NCI-H446 (cell line): ENCODE data around the gene PIR.

Experiments
- DNase-seq, 2 experiments: peaks; one replicate each; lab custom pipeline; 2025; lab: John Stamatoyannopoulos, UW

The PIR gene

GRCh38 chrX:15418041-15418706, 75.0 kb downstream of the PIR start:
- no peak for DNase-seq

DNA sequence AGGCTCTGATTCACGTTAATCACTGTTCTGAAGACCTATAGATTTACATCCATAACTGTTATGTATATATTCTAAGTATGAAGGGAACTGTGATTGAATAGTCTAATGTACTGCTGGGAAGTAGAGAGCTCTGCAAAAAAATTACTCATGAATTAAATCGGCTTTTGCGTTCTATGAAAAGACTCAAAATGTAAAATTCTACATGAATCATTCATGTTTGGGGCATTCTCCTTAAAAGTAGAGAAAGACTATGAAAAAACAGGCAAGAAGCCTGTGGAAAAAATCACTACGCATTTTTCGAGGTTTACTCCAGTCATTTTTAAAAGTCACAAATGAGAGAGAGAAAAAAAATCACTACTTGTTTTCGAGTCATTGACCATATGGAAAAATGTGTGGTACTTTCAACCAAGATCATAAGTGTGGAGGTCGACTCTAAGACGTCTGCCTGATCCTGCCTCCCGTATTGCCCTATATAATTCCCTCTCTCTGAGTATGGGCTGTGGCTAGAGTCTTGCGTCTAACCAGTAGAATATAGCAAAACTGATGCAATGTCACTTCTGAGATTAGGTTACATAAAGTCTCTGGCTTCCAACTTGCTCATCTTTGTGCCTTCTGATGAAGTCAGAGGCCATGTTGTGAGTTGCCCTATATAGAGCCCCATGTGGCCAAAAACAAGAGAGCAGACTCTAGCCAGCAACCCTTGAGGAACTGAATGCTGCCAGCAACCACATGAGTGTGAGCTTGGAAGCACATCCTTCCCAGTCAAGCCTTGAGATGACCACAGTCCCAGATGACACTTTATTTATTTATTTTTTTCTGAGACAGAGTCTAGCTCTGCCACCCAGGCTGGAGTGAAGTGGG, 76.8 kb downstream of the PIR start:
- no peak for DNase-seq

DNA sequence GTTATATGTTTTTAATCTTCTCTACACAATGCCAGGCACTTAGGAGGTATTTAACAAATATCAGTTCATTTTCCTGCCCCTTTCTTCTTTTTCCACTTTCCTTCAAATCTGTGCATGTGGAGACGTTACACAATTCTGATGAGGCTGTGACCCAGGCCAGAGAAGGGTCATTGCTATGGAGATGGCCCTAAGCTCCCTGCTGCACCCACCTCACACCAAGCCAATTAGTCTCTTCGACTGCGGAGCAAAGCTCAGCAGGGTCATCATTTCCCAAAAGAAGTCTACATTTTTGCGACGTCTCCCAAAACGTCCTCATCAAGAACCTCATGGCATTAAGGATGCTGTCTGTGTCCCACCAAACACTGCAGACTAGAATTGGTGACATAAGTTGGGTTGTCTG, 80.0 kb downstream of the PIR start:
- no peak for DNase-seq

DNA sequence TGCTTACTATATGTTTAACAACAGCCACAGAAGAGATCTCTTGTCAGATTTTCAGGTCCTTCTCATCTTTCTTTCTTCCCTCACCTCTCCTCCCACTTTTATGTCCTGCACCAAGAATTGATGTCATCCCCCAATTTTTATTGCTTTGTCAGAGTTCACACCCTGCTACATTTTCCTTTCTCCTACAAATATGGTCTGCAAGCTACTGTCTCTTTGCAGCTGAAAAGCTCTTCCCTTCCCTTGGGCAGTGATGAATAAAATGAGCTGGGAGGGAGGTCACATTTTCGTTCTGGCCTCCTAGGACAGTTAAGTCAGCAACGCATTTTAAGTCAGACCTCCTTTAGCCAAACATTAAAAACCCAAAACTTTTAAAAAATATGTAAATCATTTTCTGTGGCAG, 82.2 kb downstream of the PIR start:
- DNase-seq, result no peak

DNA sequence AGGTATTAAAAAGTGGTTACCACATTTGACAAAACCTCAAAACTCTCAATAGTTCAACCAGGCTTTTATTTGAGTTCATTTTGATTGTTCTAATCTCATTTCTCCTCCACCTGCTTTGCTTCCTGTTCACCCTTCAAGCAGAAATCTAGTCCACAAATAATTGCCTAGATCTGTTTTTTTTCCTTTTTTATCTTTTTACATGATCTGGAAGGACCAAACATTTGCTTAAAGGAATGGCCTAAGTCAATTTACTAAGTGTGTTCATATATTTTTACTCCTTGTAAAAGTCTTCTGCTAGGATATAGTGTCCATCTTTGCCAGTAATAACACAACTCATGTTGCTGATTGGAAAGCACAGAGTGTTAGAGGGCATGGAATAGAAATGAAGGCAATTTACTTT, 82.7 kb downstream of the PIR start:
- DNase-seq, result no peak

- DNase-seq, result no peak
Observed at GRCh38 chrX:15405846-15406245, 87.3 kb downstream of the PIR start.

GRCh38 chrX:15404401-15405096, 88.6 kb downstream of the PIR start:
- no peak for DNase-seq

DNA sequence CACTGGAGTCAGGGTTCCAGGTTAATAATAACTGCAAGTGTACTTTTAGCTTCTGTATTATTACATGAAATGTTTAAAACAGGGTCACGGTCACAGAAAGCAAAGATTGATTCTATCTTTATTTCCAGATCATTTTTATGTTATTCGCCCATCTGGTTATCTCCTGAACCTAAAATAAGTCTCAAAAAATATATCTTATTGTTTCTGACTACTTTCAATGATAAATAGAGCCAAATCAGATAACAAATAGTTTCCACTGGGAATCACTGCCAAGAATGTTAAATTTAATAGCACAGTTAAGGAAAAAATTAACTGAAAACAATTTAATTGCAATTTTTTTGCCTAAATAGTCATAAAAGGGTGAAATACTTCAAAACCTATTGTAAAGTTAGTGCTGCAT, 91.8 kb downstream of the PIR start:
- no peak for DNase-seq

DNA sequence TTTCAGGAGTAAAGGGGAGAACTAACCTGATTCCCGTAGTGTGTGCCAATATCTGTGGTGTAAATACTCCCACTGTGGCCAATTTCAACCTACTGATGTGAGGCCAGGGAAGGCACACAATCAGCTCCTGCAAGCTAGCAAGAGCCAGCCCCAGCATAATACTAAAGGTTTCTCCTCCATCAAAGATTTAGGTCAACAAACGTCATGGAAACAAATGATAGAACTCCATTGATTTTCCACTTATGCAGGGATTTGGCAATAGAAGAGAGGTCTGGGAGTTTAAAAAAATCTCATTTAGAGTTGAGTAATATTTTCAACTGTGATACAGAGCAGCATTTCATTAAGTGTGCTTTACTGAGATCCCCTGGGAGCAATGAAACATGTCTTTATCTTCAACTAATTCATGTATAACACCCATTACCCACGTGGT, 93.2 kb downstream of the PIR start:
- no peak for DNase-seq

DNA sequence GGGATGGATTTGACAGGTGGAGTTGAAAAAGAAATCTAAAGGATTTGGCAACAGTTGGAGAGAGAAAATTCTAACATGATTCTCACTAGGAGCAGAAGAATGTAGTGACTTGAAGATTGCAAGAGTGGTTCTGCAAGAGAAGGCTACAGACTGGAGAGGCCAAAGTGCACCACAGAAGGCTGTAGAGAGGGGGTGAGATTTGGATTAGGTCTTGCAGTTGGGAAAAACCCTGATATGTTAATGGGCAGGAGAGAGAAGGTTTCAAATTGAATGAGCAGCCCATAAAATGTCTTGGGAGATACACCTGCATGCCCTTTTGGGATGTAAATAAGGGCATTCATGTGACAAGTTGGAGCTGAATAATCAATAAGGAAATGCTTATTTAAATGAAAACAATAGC, 94.3 kb downstream of the PIR start:
- no peak for DNase-seq

DNA sequence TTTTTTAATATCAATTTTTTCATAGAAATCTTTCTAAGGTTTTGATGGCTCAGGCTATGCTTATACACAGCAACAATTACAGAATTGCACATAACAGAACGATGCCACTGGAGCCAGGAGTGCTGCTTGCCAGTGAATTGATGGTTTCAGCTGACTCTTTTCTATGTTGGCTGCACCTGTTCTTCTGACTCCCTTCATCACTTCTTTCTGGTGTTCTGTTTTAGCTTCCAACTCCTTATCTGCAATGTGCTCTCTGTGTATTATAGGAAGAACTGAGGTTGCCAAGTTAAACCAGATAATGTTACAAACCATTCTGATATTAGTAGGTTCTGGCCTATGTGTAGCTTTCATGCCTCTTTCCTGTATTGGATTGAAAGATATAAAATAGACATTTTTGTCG, 97.3 kb downstream of the PIR start:
- no peak for DNase-seq

- no peak for DNase-seq
Observed at GRCh38 chrX:15391850-15392249, 101.3 kb downstream of the PIR start.

- DNase-seq, result peak in 1 of 2 experiments; percentile 20
Observed at GRCh38 chrX:15384304-15384703, 108.8 kb downstream of the PIR start, which contains the start of gene VEGFD. TSS of gene VEGFD (minus strand) at chrX:15384413. CDS start at chrX:15383946, 467 bp downstream.

DNA sequence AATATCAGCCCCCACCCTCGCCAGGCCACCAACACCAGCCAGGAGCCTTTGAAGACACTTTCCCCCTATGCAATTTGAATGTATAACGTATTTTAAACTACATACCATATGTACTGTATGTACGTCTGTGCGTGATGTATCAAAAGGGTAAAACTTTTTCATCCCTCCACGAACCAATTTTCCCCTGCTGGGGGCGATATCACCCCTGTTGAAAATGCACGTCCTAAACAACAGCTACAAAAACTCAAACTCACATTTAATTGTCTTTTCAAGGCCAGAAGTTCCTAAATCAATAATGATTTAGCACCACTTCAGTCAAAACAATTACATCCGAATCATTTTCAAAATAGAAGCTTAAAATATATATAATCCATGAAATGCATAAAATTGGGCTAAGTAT, 110.3 kb downstream of the PIR start:
- no peak for DNase-seq

DNA sequence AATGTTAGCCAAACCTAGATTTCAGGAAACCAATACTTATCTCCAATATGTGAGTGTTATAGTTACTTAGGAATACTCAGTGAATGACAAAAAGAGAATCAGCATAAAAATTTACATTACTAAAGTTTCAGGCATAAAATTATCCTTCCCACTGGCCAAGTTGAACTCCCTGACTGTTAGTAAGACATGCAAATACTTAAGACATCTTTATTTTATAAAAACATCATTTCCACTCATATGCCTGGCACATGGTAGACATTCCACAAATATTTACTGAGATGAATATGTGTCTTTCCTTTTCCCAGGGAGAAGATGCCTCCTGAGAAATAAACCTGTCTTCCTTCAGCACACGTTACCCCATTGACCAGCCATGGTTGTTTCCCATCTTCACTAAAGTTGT, 116.2 kb downstream of the PIR start:
- no peak for DNase-seq

DNA sequence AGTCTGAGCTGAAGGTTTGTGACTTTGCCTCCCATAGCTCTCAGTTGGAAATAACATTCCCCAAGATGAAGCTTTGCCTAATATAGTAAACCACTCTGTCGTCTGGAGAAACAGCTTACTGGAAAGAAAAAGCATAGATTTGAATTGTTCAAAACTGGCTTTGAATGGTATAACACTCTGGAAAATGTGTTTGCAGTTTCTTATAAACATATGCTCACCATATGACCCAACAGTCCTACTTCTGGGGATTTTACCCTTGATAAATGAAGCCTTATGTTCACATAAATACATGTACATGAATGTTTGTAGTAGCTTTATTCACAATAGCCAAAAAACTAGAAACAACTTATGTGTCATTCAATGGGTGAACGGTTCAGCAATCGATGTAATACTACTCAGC, 119.2 kb downstream of the PIR start:
- no peak for DNase-seq

GRCh38 chrX:15366506-15367352, 126.4 kb downstream of the PIR start:
- no peak for DNase-seq

- DNase-seq, result no peak
Observed at GRCh38 chrX:15359701-15360100, 133.4 kb downstream of the PIR start.

DNA sequence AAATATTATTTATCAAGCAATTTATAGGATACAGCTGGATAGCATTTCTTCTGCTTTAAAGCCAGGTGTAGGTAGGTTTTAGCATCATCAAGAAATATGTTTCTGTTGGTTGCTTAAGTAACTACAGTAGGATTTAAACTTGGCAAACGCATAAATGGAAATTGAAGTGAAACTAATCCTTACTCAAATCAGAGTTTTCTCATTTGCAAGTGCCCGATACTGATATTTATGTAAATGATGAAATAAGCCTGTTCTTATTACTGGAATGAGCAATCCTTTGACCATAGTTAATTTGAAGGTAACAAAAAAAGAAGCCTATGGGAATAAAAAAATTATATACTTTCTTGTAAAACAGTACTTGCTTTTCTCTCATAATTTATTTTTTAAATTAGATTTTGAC, 134.6 kb downstream of the PIR start:
- DNase-seq, result no peak

DNA sequence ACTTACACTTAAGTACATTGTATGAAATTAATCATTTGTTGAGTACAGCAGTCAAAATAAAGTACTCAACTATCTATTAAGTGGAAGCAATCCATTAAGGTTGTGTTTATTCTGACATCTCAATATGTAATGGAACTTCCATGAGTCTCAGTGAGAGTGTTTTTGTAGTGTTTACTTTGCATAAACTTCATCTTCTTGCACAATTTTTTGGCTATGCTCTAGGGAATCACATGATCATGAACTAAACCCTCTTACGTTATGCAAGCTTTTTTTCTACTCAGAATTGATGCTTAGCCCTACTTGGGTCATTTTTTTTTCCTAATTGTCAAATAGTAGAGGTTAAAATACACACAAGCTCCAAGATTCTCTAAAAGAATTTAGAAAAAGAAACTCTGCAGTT, 136.7 kb downstream of the PIR start:
- no peak for DNase-seq

- no peak for DNase-seq
Observed at GRCh38 chrX:15350329-15350996, 142.7 kb downstream of the PIR start.
